ENCODE measurements around the gene POLR2A. TPM values are rescaled to one million over a fixed set of nuclear protein-coding genes. Genes with fewer than 3 reads are reported as not detected.

Gene POLR2A

DNA sequence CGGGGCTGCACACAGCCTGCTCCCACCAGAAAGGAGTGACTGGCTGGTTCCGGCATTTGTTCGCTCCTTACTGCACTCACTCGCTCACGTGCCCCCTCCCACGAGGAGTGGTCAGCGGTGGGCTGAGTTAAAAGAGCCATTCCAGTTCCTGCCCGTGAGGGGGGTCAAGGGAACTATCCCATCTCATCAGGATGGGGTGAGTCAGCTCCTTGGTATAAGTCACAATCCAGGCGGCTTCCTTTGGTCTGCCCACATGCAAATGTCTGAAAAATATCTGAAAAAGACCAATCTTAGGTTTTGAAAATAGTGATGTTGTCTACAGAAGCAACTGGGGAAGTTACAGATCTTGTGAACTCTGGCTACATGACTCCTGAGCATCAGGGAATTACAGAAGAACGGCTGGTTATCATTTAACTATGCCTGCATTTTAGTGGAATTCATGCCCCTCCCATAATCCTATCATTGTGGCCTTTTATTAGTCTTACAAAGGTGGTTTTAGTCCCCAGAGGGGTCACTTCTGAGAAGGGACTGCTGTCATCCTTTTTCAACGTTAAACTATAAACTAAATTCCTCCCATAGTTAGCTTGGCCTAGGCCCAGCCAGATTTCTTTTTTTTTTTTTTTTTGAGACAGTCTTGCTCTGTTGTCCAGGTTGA is 54.9 kb downstream of the POLR2A start:
- WGBS (ENCODE audit: extremely low coverage, insufficient coverage, low lambda C conversion rate) = no CpG with 5 or more reads among the region's 11 CpGs
- no peak overlapping the region for H2BK5ac ChIP-seq (ENCODE audit: low read length)
- H2BK120ac ChIP-seq (ENCODE audit: low read depth, low read length) = no peak overlapping the region
- no peaks in the 10 kb centered on the region for H3K27me3 ChIP-seq (ENCODE audit: insufficient read depth, low read length, poor library complexity)
- H3K56ac ChIP-seq (ENCODE audit: low read length) = no peak overlapping the region
- H3K4ac ChIP-seq (ENCODE audit: low read depth, low read length) = no peak overlapping the region
- no peak overlapping the region for H2AK5ac ChIP-seq (ENCODE audit: low read length)
- H3K36me3 ChIP-seq (ENCODE audit: control insufficient read depth, insufficient read depth, low read length) = no peaks in the 10 kb centered on the region
- no peak overlapping the region for H3K23ac ChIP-seq (ENCODE audit: low read length)
- no peak overlapping the region for H3K4me2 ChIP-seq (ENCODE audit: low read length)
- no peak overlapping the region for H4K5ac ChIP-seq (ENCODE audit: low read length)
- H3K18ac ChIP-seq (ENCODE audit: low read length) = no peak overlapping the region
- H2BK15ac ChIP-seq (replicated peaks; ENCODE audit: low read depth) = no peak overlapping the region
- H3K9ac ChIP-seq (ENCODE audit: low read length) = no peak overlapping the region
- no peaks in the 10 kb centered on the region for H3K4me1 ChIP-seq (ENCODE audit: control insufficient read depth, low read depth, low read length)
- no peak for DNase-seq
- no peaks in the 10 kb centered on the region for H3K79me2 ChIP-seq (ENCODE audit: control insufficient read depth, insufficient read depth, low read length)
- no peak overlapping the region for H4K8ac ChIP-seq (ENCODE audit: low read depth, low read length)
- no peak overlapping the region for H3K4me3 ChIP-seq (ENCODE audit: low read length)
- no peak overlapping the region for H3K27ac ChIP-seq (ENCODE audit: low read depth, low read length)
- H3K79me1 ChIP-seq (ENCODE audit: low read length) = no peaks in the 10 kb centered on the region

DNA sequence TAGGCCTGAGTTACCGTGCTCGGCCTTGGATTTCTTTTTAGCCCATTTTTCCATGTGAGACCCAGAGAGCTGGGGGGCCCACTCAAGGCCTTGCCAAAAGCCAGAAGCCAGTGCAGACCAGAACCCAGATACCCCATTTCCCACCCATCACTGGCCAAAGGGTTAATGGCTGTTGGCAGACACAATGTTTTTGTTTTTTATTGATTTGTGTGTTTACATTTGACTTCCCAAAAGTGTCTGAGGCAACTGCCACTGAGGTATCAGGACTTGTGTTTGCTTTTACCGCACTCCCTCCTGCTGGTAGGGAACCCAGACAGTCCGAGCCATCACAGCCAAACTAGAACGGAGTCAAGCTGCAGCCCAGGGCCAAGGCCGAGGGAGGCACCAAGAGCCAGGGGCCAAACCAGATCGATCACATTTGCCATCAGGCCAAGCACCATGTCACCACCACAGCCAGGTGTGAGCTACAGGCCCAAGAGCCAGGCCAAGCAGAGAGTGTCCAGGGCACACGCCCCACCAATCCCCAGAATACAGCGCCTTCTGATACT is 57.0 kb downstream of the POLR2A start:
- Histone ChIP-seq H3K4me1 (ENCODE audit: control insufficient read depth, low read depth, low read length) (no peaks in the 10 kb centered on the region), H3K36me3 (ENCODE audit: control insufficient read depth, insufficient read depth, low read length) (no peaks in the 10 kb centered on the region), H2BK15ac (replicated peaks; ENCODE audit: low read depth) (no peak overlapping the region), H4K5ac (ENCODE audit: low read length) (no peak overlapping the region), H3K4me3 (ENCODE audit: low read length) (no peak overlapping the region), H3K9ac (ENCODE audit: low read length) (no peak overlapping the region), H3K79me2 (ENCODE audit: control insufficient read depth, insufficient read depth, low read length) (no peaks in the 10 kb centered on the region), H4K8ac (ENCODE audit: low read depth, low read length) (no peak overlapping the region), H3K27ac (ENCODE audit: low read depth, low read length) (no peak overlapping the region), H3K56ac (ENCODE audit: low read length) (no peak overlapping the region), H3K4me2 (ENCODE audit: low read length) (no peak overlapping the region), H2AK5ac (ENCODE audit: low read length) (no peak overlapping the region), H3K23ac (ENCODE audit: low read length) (no peak overlapping the region), H3K18ac (ENCODE audit: low read length) (no peak overlapping the region), H2BK5ac (ENCODE audit: low read length) (no peak overlapping the region), H3K4ac (ENCODE audit: low read depth, low read length) (no peak overlapping the region), H3K27me3 (ENCODE audit: insufficient read depth, low read length, poor library complexity) (no peaks in the 10 kb centered on the region), H2BK120ac (ENCODE audit: low read depth, low read length) (no peak overlapping the region), H3K79me1 (ENCODE audit: low read length) (no peaks in the 10 kb centered on the region)
- WGBS (ENCODE audit: extremely low coverage, insufficient coverage, low lambda C conversion rate) = no CpG with 5 or more reads among the region's 9 CpGs
- no peak for DNase-seq

DNA sequence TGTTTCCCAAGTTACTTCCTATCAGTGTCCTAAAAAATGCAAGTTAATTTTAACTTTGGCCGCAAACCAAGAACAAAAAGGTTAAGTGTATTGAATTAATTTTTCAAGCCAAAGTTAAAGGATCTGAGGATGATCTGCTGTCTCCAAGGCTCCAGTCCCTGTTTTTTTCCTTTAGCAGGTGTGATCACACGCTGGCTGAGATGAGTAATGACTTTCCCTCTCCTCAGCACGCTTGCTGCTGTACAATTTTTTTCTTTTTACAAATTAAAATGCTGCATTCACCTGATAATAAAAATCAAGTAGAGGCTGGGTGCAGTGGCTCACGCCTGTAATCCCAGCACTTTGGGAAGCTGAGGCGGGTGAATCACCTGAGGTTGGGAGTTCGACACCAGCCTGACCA is 60.7 kb downstream of the POLR2A start:
- no peak overlapping the region for H3K9ac ChIP-seq (ENCODE audit: low read length)
- no peak overlapping the region for H2BK15ac ChIP-seq (replicated peaks; ENCODE audit: low read depth)
- H2BK120ac ChIP-seq (ENCODE audit: low read depth, low read length) = no peak overlapping the region
- no peaks in the 10 kb centered on the region for H3K27me3 ChIP-seq (ENCODE audit: insufficient read depth, low read length, poor library complexity)
- H4K8ac ChIP-seq (ENCODE audit: low read depth, low read length) = no peak overlapping the region
- DNase-seq = no peak
- no peak overlapping the region for H3K27ac ChIP-seq (ENCODE audit: low read depth, low read length)
- no peak overlapping the region for H3K18ac ChIP-seq (ENCODE audit: low read length)
- no peaks in the 10 kb centered on the region for H3K36me3 ChIP-seq (ENCODE audit: control insufficient read depth, insufficient read depth, low read length)
- no peaks in the 10 kb centered on the region for H3K4me1 ChIP-seq (ENCODE audit: control insufficient read depth, low read depth, low read length)
- H2AK5ac ChIP-seq (ENCODE audit: low read length) = no peak overlapping the region
- H3K79me1 ChIP-seq (ENCODE audit: low read length) = no peaks in the 10 kb centered on the region
- no peak overlapping the region for H3K4ac ChIP-seq (ENCODE audit: low read depth, low read length)
- H3K23ac ChIP-seq (ENCODE audit: low read length) = no peak overlapping the region
- H4K5ac ChIP-seq (ENCODE audit: low read length) = no peak overlapping the region
- no peak overlapping the region for H3K56ac ChIP-seq (ENCODE audit: low read length)
- H3K79me2 ChIP-seq (ENCODE audit: control insufficient read depth, insufficient read depth, low read length) = no peaks in the 10 kb centered on the region
- no peak overlapping the region for H3K4me2 ChIP-seq (ENCODE audit: low read length)
- H2BK5ac ChIP-seq (ENCODE audit: low read length) = no peak overlapping the region
- no peak overlapping the region for H3K4me3 ChIP-seq (ENCODE audit: low read length)
- WGBS (ENCODE audit: extremely low coverage, insufficient coverage, low lambda C conversion rate) = no CpG with 5 or more reads among the region's 6 CpGs

DNA sequence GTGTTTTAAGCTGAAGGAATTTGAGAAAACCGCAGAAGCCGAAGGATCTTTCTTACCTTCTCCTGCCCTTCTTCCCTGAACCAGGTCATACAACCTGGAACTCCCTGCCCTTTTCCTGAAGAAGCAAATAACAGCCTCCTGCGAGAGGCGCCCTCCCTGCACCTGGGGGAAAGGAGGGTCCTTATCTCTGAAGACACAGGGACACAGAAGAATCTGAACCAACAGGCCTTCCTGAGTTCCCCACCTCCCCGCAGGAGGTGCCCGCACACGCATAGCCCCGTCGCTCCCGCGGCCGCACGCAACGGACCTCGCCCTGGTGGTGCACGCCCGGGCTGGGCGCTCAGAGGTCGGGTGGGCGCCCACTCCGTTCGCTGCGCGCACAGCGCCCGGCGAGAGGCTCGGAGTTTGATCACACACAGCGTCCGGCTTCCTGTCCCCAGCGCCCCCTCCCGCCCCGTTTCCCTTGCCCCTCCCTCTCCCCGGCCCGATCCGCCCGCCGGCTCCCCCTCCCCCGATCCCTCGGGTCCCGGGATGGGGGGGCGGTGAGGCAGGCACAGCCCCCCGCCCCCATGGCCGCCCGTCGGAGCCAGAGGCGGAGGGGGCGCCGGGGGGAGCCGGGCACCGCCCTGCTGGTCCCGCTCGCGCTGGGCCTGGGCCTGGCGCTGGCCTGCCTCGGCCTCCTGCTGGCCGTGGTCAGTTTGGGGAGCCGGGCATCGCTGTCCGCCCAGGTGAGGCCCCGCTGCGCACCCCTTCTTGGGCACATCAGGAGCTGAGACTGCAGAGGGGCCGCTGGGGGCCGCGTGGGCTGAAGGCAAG is 64.6 kb downstream of the POLR2A start, which contains the start of gene TNFSF12:
Gene TNFSF12, plus strand, starts transcription at position 474 of the 816 bp plus-strand sequence. Its CDS starts 96 bp downstream, at position 570.
- Histone ChIP-seq H4K5ac (ENCODE audit: low read length) (no peak within 1 kb of the TSS), H3K56ac (ENCODE audit: low read length) (peak within 1 kb of the TSS; percentile 95), H3K79me1 (ENCODE audit: low read length) (no peaks in the 10 kb centered on the region), H3K4me2 (ENCODE audit: low read length) (peak within 1 kb of the TSS; percentile 95), H2BK15ac (replicated peaks; ENCODE audit: low read depth) (no peak within 1 kb of the TSS), H2BK120ac (ENCODE audit: low read depth, low read length) (no peak within 1 kb of the TSS), H3K4me1 (ENCODE audit: control insufficient read depth, low read depth, low read length) (no peaks in the 10 kb centered on the region), H3K4me3 (ENCODE audit: low read length) (peak within 1 kb of the TSS; percentile 61), H3K4ac (ENCODE audit: low read depth, low read length) (no peak within 1 kb of the TSS), H3K79me2 (ENCODE audit: control insufficient read depth, insufficient read depth, low read length) (no peaks in the 10 kb centered on the region), H3K36me3 (ENCODE audit: control insufficient read depth, insufficient read depth, low read length) (no peaks in the 10 kb centered on the region), H4K8ac (ENCODE audit: low read depth, low read length) (no peak within 1 kb of the TSS), H3K18ac (ENCODE audit: low read length) (peak within 1 kb of the TSS; percentile 12), H2BK5ac (ENCODE audit: low read length) (no peak within 1 kb of the TSS), H3K23ac (ENCODE audit: low read length) (peak within 1 kb of the TSS; percentile 80), H3K27me3 (ENCODE audit: insufficient read depth, low read length, poor library complexity) (no peaks in the 10 kb centered on the region), H2AK5ac (ENCODE audit: low read length) (no peak within 1 kb of the TSS), H3K27ac (ENCODE audit: low read depth, low read length) (no peak within 1 kb of the TSS), H3K9ac (ENCODE audit: low read length) (peak within 1 kb of the TSS; percentile 85)
- WGBS (ENCODE audit: extremely low coverage, insufficient coverage, low lambda C conversion rate) = no CpG with 5 or more reads among the region's 65 CpGs
- peak; percentile 44 for DNase-seq

Small RNAs within 50 kb of the gene (small RNA-seq; reads per million reads assigned to genes)
- not detected for gene RF00019 (ENCODE audit: insufficient read depth)
